GM18951 (cell line): ENCODE results near the gene PRSS1.

Experiments
- POLR2A ChIP-seq: IDR thresholded peaks from 4 replicates; pipeline ENCODE4 v1.6.1; 2011; ENCODE audit warnings: mild to moderate bottlenecking; ENCODE audit not compliant: insufficient read length, insufficient read depth; ENCODE audit errors: extremely low read depth
- in situ Hi-C: fragments of 300-500 bp; cut with MboI; formaldehyde crosslinking; loops from one replicate; pipeline ENCODE4 v1.12.0; 2022; ENCODE audit warnings: low sequenced_read_pairs, mixed read lengths, inconsistent platforms; ENCODE audit not compliant: unreplicated experiment

PRSS1 gene

DNA sequence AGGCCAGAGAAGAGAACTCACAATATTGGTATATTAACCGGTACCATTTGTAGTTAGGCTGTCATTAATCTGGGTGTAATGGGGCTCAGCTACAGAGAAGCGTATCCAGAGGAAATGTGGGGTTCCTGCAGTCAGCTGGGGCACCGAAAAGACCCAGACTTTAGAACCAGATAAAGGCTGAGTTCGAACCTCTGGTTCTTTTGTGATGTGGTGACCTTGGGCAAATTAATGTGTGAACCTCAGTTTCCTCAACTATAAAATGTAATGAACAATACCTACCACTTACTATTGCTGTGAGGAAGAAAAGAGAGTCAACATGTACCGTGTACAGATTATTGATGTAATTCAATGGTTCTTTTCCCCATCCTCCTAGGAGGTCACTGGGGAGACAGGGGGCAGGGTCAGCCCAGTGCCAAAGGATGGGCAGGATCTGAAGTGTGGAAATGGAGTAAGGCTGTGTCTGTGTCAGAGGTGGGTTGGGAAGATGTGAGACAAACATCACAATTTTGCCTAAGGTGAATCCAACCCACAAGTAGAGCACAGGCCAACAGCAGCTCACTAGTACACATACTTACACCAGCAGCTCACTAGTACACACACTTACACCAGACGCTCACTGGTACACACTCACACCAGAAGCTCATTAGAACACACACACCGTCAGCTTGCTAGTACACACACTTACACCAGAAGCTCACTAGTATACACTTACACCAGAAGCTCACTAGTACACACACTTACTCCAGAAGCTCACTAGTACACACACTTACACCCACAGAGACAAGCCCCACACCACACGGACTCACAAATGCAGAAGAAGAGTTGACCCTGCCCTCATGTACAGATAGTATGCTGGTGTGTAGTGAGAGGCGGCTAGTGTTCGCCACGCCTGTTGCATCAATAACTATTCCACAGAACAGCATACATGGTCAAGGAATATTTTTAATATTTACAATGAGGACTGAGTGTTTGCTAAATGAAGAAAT is 49.5 kb downstream of the PRSS1 start:
- in situ Hi-C loops = no loop called here
- no peak for TF ChIP-seq POLR2A

DNA sequence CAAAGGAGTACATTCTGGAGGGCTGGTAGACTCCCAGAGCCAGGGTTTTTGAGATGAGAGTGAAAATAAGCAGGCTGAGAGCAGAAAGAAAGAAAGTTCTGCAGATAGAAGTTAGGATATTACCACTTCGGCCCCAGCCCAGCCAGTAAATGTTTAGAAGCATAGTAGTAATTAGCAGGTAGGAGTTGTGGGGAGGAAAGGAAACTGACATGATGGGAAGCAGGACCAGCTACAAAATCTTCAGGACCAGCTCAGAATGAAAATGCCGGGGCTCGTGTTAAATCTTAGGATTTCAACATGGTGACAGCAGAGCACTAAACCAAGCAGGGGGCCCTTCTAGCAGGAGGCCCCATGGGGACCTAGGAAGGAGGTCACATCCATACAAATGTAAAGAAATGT is 50.2 kb downstream of the PRSS1 start:
- in situ Hi-C loops = no loop called here
- no peak for TF ChIP-seq POLR2A

DNA sequence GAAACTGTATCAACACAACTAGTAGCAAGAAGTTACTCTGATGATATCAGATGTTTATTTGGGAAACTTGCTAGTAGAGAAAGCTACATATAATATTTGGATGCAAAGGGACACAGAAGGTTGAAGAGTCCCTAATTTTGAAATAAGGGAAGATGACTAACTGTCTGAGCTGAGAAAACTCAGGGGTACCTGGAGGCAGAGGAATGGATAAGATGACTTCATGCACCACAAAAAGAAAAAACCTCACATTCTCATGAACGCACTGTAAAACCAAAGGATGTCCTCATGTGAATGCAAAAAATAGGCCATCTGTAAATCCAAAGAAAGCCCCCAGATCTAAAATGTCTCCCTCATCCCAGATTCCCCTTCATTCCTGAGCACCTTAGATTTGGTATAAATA is 50.8 kb downstream of the PRSS1 start:
- no peak for TF ChIP-seq POLR2A
- in situ Hi-C loops = loop anchor here (25.0 kb wide), 1 partner anchor 163 kb away; no protein-coding TSS in a partner anchor

DNA sequence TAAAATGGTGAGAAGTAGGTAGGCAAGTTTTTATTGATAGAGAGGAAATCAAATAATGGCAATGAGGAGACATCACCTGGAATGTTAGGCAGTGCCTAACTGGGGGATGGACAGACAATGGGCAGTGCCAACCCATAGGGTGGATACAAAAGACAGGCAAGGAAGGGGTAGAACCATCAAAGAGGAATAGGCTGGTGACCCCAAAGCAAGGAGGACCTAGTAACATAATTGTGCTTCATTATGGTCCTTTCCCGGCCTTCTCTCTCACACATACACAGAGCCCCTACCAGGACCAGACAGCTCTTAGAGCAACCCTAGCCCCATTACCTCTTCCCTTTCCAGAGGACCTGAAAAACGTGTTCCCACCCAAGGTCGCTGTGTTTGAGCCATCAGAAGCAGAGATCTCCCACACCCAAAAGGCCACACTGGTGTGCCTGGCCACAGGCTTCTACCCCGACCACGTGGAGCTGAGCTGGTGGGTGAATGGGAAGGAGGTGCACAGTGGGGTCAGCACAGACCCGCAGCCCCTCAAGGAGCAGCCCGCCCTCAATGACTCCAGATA is 51.5 kb downstream of the PRSS1 start:
- no peak for TF ChIP-seq POLR2A
- in situ Hi-C loops = loop anchor here (25.0 kb wide), 1 partner anchor 163 kb away; no protein-coding TSS in a partner anchor

DNA sequence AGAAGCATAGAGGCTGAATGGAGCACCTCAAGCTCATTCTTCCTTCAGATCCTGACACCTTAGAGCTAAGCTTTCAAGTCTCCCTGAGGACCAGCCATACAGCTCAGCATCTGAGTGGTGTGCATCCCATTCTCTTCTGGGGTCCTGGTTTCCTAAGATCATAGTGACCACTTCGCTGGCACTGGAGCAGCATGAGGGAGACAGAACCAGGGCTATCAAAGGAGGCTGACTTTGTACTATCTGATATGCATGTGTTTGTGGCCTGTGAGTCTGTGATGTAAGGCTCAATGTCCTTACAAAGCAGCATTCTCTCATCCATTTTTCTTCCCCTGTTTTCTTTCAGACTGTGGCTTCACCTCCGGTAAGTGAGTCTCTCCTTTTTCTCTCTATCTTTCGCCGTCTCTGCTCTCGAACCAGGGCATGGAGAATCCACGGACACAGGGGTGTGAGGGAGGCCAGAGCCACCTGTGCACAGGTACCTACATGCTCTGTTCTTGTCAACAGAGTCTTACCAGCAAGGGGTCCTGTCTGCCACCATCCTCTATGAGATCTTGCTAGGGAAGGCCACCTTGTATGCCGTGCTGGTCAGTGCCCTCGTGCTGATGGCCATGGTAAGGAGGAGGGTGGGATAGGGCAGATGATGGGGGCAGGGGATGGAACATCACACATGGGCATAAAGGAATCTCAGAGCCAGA is 52.5 kb downstream of the PRSS1 start:
- in situ Hi-C loops = loop anchor here (25.0 kb wide), 1 partner anchor 164 kb away; no protein-coding TSS in a partner anchor
- no peak for TF ChIP-seq POLR2A

DNA sequence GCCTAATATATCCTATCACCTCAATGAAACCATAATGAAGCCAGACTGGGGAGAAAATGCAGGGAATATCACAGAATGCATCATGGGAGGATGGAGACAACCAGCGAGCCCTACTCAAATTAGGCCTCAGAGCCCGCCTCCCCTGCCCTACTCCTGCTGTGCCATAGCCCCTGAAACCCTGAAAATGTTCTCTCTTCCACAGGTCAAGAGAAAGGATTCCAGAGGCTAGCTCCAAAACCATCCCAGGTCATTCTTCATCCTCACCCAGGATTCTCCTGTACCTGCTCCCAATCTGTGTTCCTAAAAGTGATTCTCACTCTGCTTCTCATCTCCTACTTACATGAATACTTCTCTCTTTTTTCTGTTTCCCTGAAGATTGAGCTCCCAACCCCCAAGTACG is 53.0 kb downstream of the PRSS1 start:
- no peak for TF ChIP-seq POLR2A
- in situ Hi-C loops = loop anchor here (25.0 kb wide), 1 partner anchor 165 kb away; no protein-coding TSS in a partner anchor
